Effector memory CD4-positive, alpha-beta T cell (primary cell): ENCODE results near the gene NME7.

Experiments
- DNase-seq, 3 donors: peaks; one replicate each; pipeline ENCODE4 v3.0.0-alpha.2; 2020
- H3K27ac ChIP-seq: 2 replicates; pipeline ENCODE4 v1.7.0; 2013; ENCODE audit warnings: mild to moderate bottlenecking, low read length, moderate library complexity; ENCODE audit not compliant: insufficient read depth, poor library complexity, severe bottlenecking
- H3K27me3 ChIP-seq: replicated peaks from 2 replicates; pipeline ENCODE4 v1.7.0; 2013; ENCODE audit warnings: mild to moderate bottlenecking, low read length; ENCODE audit not compliant: insufficient read depth, control insufficient read depth, poor library complexity, severe bottlenecking
- H3K36me3 ChIP-seq: 2 replicates; pipeline ENCODE4 v1.7.0; 2013; ENCODE audit warnings: mild to moderate bottlenecking, low read length, moderate library complexity; ENCODE audit not compliant: control insufficient read depth, insufficient read depth
- H3K4me1 ChIP-seq: 2 replicates; pipeline ENCODE4 v1.7.0; 2013; ENCODE audit warnings: low read length, mild to moderate bottlenecking; ENCODE audit not compliant: control insufficient read depth, insufficient read depth, poor library complexity, severe bottlenecking
- H3K4me3 ChIP-seq: 2 replicates; pipeline ENCODE4 v1.7.0; 2013; ENCODE audit warnings: low read length, low read depth, mild to moderate bottlenecking; ENCODE audit not compliant: insufficient read depth, poor library complexity, severe bottlenecking
- H3K9me3 ChIP-seq: 2 replicates; pipeline ENCODE4 v1.7.0; 2013; ENCODE audit warnings: mild to moderate bottlenecking, low read length, moderate library complexity; ENCODE audit not compliant: control insufficient read depth

The NME7 gene

DNA sequence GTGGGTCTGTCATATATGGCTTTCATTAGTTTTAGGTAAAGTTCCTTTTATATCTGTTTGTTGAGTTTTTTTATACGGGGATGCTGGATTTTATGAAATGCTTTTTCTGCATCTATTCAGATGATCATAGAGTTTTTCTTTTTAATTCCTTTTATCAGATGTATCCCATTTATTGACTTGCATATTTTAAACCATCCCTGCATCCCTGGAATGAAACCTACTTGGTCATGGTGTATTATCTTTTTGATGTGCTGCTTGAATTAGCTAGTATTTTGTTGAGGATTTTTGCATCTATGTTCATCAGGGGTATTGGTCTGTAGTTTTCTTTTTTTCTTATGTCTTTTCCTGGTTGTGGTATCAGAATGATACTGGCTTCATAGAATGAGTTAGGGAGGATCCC, 118.0 kb downstream of the NME7 start:
- no peaks in the 10 kb centered on the region for H3K9me3 ChIP-seq
- H3K4me3 ChIP-seq: no peak overlapping the region
- H3K27ac ChIP-seq: no peak overlapping the region
- H3K4me1 ChIP-seq: no peaks in the 10 kb centered on the region
- H3K36me3 ChIP-seq: no peaks in the 10 kb centered on the region
- DNase-seq: no peak
- no peaks in the 10 kb centered on the region for H3K27me3 ChIP-seq

DNA sequence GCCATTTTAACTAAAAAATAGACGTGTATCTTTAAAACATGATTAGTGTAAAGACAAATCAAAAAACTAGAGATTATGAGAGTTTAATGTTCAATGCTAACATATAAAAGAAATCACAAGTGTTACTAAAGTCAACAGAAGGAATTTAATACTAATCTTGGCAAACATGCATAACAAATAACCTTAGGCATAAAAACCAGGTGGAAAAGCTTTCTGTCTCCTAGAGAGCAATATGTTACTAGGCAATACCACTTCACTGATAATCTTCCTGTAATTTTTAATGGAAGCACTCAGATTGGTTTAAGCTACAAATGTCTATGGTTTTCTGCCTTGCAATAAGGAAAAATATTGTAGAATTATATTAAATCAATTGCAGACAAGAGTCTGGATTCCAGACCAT, 121.9 kb downstream of the NME7 start:
- Histone ChIP-seq H3K4me3 (no peak overlapping the region), H3K9me3 (no peaks in the 10 kb centered on the region), H3K4me1 (no peaks in the 10 kb centered on the region), H3K27me3 (no peaks in the 10 kb centered on the region), H3K27ac (no peak overlapping the region), H3K36me3 (no peaks in the 10 kb centered on the region)
- DNase-seq: no peak

GRCh38 chr1:169240449-169241232, 127.0 kb downstream of the NME7 start:
- no peaks in the 10 kb centered on the region for H3K36me3 ChIP-seq
- H3K4me3 ChIP-seq: no peak overlapping the region
- no peak for DNase-seq
- no peak overlapping the region for H3K27ac ChIP-seq
- H3K4me1 ChIP-seq: no peaks in the 10 kb centered on the region
- H3K9me3 ChIP-seq: no peaks in the 10 kb centered on the region
- H3K27me3 ChIP-seq: no peaks in the 10 kb centered on the region

DNA sequence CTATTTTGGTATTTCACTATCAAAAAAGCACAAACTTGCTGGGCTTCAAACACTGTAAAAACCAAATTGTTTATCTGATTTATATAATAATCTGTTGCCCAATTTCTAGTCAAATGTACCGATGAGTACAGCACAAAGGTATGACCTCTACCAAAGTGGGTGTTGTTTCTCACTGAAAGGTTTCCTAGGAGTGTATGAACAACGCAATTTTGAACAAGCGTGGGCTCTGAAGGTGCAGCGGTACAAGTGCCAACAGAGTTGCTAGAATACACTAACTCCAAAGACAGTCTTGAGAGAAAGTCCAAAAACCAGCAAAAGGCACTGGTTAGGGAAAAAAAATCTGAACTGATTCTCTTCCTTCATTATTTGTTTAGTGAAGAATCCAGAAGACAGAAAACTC, 130.7 kb downstream of the NME7 start:
- Histone ChIP-seq H3K4me3 (no peak overlapping the region), H3K27ac (no peak overlapping the region), H3K27me3 (no peaks in the 10 kb centered on the region), H3K36me3 (no peaks in the 10 kb centered on the region), H3K9me3 (no peaks in the 10 kb centered on the region), H3K4me1 (no peaks in the 10 kb centered on the region)
- no peak for DNase-seq

GRCh38 chr1:169236143-169236542, 131.5 kb downstream of the NME7 start:
- no peaks in the 10 kb centered on the region for H3K4me1 ChIP-seq
- H3K4me3 ChIP-seq: no peak overlapping the region
- no peaks in the 10 kb centered on the region for H3K36me3 ChIP-seq
- H3K27me3 ChIP-seq: no peaks in the 10 kb centered on the region
- no peak for DNase-seq
- no peaks in the 10 kb centered on the region for H3K9me3 ChIP-seq
- no peak overlapping the region for H3K27ac ChIP-seq

GRCh38 chr1:169235568-169235967, 132.0 kb downstream of the NME7 start:
- H3K27ac ChIP-seq: no peak overlapping the region
- no peaks in the 10 kb centered on the region for H3K27me3 ChIP-seq
- H3K4me3 ChIP-seq: no peak overlapping the region
- H3K4me1 ChIP-seq: no peaks in the 10 kb centered on the region
- H3K36me3 ChIP-seq: no peaks in the 10 kb centered on the region
- no peak for DNase-seq
- no peaks in the 10 kb centered on the region for H3K9me3 ChIP-seq

DNA sequence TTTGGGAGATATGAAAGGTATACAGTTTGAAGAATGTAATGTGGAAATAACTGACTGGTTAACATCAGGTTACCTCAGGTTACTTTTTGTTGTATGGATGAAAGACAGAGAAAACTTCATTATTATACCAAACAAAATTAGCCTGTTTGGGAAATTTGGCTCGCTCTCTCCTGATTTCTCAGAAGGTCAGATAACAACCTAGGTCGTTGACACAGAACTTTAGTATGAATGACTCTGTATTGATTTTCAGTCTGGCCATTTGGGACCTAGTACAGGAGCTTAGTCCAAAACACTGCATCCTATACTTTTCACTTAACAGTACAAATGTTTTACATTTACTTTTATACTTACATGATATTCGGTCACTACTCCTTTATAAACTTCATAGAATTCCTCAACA, 132.8 kb downstream of the NME7 start:
- Histone ChIP-seq H3K4me3 (no peak overlapping the region), H3K9me3 (no peaks in the 10 kb centered on the region), H3K4me1 (no peaks in the 10 kb centered on the region), H3K27ac (no peak overlapping the region), H3K36me3 (no peaks in the 10 kb centered on the region), H3K27me3 (no peaks in the 10 kb centered on the region)
- no peak for DNase-seq

DNA sequence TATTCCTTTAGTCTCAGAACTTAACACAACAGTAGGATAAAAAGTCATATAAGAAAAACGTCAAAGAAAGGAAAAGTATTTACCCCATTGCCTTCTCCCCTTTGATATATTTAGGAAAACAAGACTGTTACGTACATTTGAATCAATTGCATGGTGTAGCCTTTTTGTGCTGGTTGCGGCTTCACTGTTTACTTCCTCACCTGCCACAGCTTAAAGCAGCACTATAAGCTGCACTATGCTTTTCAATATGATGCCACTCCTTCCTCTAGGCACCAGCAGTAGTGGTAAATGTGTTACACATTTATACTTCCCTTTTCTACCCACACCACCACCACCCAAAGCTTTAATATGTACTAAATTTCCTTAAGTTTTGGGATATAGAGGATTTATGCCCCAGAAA, 150.0 kb downstream of the NME7 start:
- Histone ChIP-seq H3K27me3 (no peaks in the 10 kb centered on the region), H3K4me3 (no peak overlapping the region), H3K27ac (no peak overlapping the region), H3K4me1 (no peaks in the 10 kb centered on the region), H3K36me3 (no peaks in the 10 kb centered on the region), H3K9me3 (no peaks in the 10 kb centered on the region)
- no peak for DNase-seq

GRCh38 chr1:169214598-169214997, 153.0 kb downstream of the NME7 start:
- Histone ChIP-seq H3K4me3 (no peak overlapping the region), H3K9me3 (no peaks in the 10 kb centered on the region), H3K4me1 (no peaks in the 10 kb centered on the region), H3K27ac (no peak overlapping the region), H3K27me3 (no peaks in the 10 kb centered on the region), H3K36me3 (no peaks in the 10 kb centered on the region)
- no peak for DNase-seq

- Histone ChIP-seq H3K9me3 (no peaks in the 10 kb centered on the region), H3K27me3 (no peaks in the 10 kb centered on the region), H3K36me3 (no peaks in the 10 kb centered on the region), H3K4me1 (no peaks in the 10 kb centered on the region), H3K4me3 (no peak overlapping the region), H3K27ac (no peak overlapping the region)
- no peak for DNase-seq
Observed at GRCh38 chr1:169212088-169212487, 155.5 kb downstream of the NME7 start.
